ENCODE measurements around the gene TBC1D32.

DNA sequence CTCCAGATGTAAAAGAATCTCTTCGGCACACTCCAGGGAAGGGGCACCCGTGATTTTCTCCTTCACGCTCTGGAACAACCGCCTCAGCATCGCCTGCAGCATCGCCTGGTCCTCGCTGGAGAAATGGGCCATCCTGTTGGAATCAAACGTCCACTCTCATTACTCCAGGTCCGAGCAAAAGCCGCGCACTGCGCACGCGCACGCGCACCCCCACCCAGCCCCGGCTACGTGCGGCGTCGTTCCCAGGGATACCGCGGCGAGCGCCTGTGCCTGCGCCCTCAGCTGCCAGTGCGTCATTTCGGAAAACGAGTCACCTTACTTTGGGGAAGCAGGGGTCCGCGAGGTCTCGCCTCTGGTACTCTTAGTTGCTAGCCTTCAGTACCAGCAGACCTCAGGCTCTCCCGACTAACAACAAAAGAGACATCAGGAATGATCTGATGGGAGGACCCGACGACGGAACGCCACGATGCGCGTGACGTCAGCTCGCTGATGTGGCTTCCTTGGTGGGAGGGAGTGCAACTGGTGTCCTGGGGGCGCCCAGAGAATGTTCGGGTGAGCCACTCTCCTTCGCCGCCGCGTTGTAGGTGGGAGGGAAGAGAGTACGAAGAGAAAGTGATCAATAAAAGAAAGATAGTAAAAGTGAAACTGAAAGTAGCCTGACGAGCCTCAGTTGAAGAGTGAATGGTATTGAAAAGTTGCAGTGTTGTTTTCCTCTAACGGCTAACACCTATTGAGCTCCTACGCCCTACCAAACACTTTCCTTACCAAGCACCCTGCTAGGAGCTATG, at the start of gene TBC1D32:
- TF ChIP-seq, protein P1, sequence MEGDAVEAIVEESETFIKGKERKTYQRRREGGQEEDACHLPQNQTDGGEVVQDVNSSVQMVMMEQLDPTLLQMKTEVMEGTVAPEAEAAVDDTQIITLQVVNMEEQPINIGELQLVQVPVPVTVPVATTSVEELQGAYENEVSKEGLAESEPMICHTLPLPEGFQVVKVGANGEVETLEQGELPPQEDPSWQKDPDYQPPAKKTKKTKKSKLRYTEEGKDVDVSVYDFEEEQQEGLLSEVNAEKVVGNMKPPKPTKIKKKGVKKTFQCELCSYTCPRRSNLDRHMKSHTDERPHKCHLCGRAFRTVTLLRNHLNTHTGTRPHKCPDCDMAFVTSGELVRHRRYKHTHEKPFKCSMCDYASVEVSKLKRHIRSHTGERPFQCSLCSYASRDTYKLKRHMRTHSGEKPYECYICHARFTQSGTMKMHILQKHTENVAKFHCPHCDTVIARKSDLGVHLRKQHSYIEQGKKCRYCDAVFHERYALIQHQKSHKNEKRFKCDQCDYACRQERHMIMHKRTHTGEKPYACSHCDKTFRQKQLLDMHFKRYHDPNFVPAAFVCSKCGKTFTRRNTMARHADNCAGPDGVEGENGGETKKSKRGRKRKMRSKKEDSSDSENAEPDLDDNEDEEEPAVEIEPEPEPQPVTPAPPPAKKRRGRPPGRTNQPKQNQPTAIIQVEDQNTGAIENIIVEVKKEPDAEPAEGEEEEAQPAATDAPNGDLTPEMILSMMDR (conservative IDR thresholded peaks at IDR 0.05 in 1 of 2, IDR thresholded peaks at IDR 0.05 in 1 of 2; ENCODE audit: low read depth in 1 of 2, low read length in 2 of 2) = no peak
- no peak for TF ChIP-seq EZH2 (IDR thresholded peaks at IDR 0.05; ENCODE audit: low read length, missing control alignments)
